ENCODE data around the gene SAPCD2.
A peak's percentile ranks its signal among the peaks of the same experiment; 100 is the strongest.

SAPCD2 gene

DNA sequence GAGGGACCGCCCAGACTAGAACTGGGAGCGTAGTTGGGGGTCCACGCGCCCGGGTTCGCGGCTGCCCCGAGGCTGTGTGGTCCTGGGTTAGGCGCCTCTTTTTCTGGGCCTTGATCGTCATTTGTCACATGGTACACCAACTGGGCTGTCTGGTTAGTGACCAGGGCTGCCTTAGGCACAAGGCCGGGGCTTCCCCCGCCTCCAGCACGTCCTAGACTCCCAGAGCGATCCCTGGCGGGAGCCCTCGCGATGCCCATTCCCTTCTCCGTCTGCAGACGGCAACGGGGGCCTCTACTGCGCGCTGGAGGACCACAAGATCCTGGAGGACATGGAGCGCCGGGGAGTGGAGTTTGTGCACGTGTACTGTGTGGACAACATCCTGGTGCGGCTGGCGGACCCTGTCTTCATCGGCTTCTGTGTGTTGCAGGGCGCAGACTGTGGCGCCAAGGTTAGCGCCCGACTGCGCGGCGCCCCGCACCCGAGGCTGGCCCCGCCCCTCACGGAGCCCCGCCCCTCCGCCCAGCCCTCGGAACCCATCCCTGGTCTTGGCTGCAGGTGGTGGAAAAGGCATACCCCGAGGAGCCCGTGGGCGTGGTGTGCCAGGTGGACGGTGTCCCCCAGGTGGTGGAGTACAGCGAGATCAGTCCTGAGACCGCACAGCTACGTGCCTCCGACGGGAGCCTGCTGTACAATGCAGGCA lies 8.5 kb upstream of the SAPCD2 start:
- Histone ChIP-seq H3K4me1 (ENCODE audit: control insufficient read depth, insufficient read depth, low read length, unreplicated experiment) (peaks cover 21% of the 10 kb centered on the region), H3K79me2 (ENCODE audit: control insufficient read depth, insufficient read depth, low read length, unreplicated experiment) (peaks cover 18% of the 10 kb centered on the region), H3K4me3 (ENCODE audit: low read depth, low read length) (peak overlapping the region; percentile 93), H2AFZ (ENCODE audit: low read length, unreplicated experiment) (no peak overlapping the region), H3K36me3 (ENCODE audit: insufficient read depth, low read length) (peaks cover 10% of the 10 kb centered on the region; the same call in 1 of the 2 replicates), H3K27ac (ENCODE audit: low read depth, low read length) (no peak overlapping the region), H3K27me3 (ENCODE audit: insufficient read depth, low read length) (no peaks in the 10 kb centered on the region)

DNA sequence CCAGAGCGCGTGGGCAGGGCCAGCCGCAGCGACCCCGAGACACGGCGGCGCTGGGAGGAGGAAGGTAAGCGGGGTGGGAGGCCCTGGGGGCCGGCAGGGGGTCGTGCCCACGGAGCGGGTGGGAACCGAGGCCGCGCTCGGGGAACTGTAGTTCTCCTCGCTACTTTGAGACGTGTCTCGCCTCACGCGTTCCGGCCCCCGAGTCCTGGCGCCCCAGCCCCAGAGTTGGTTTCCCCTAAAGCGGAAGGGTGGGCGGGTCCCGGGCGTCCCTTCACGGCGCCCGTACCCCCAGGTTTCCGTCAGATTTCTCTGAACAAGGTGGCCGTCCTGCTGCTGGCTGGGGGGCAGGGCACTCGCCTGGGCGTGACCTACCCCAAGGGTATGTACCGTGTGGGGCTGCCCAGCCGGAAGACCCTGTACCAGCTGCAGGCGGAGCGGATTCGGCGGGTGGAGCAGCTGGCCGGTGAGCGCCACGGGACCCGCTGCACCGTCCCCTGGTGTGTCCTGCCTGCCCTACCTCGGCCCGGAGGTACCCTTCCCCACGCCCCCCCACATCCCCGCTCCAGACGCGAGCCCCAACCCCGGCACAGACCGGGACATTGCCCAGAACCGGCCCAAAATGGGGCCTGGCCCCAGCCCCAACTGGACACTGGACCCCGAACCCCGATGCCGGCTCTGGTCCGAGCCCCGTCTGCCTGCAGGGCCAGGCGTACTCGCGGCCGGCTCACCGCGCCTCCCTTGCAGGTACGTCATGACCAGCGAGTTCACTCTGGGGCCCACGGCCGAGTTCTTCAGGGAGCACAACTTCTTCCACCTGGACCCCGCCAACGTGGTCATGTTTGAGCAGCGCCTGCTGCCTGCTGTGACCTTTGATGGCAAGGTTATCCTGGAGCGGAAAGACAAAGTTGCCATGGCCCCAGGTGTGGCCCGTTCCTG lies 7.7 kb upstream of the SAPCD2 start:
- Histone ChIP-seq H3K36me3 (ENCODE audit: insufficient read depth, low read length) (peaks cover 10% of the 10 kb centered on the region; the same call in 1 of the 2 replicates), H3K79me2 (ENCODE audit: control insufficient read depth, insufficient read depth, low read length, unreplicated experiment) (peaks cover 18% of the 10 kb centered on the region), H3K27me3 (ENCODE audit: insufficient read depth, low read length) (no peaks in the 10 kb centered on the region), H3K4me1 (ENCODE audit: control insufficient read depth, insufficient read depth, low read length, unreplicated experiment) (peaks cover 14% of the 10 kb centered on the region), H3K27ac (ENCODE audit: low read depth, low read length) (no peak overlapping the region), H3K4me3 (ENCODE audit: low read depth, low read length) (peak overlapping the region; percentile 93), H2AFZ (ENCODE audit: low read length, unreplicated experiment) (peak overlapping the region; percentile 85)

DNA sequence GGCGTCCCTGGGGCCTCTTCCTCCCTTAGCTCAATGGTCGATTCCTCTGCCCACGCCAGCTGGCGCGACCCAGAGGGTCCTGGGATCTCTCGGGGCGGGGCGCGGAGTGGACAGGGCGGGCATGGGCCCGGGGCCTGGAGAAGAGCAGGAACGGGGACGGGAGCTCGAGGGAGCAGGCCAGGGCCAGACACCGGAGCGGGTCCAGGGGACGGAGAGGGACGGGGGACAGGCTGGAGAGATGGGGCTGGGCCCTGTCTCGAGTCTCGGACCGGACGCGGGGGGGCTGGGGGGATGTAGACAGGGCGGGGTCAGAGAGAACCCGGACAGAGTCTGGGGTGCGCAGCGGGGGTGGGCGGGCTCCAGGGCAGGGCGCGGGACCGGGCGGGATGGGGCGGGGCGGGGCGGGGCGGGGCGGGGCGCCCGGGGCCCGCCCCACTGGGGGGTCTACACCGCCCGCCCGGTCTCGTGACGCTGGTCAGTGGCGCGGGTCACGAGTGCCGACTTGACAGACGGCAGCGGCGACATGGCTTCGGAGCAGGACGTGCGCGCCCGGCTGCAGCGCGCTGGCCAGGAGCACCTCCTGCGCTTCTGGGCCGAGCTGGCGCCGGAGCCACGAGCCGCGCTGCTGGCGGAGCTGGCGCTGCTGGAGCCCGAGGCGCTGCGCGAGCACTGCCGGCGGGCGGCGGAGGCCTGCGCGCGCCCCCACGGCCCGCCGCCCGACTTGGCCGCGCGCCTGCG lies 6.8 kb upstream of the SAPCD2 start, which contains the start of gene UAP1L1:
UAP1L1 (plus strand) TSS at position 508 of the 738 bp plus-strand sequence; CDS start at position 524, 16 bp downstream.
- Histone ChIP-seq H3K36me3 (ENCODE audit: insufficient read depth, low read length) (peaks cover 10% of the 10 kb centered on the region; the same call in 1 of the 2 replicates), H3K79me2 (ENCODE audit: control insufficient read depth, insufficient read depth, low read length, unreplicated experiment) (peaks cover 18% of the 10 kb centered on the region), H3K4me3 (ENCODE audit: low read depth, low read length) (peak within 1 kb of the TSS; percentile 93), H3K27ac (ENCODE audit: low read depth, low read length) (no peak within 1 kb of the TSS), H3K27me3 (ENCODE audit: insufficient read depth, low read length) (no peaks in the 10 kb centered on the region), H3K4me1 (ENCODE audit: control insufficient read depth, insufficient read depth, low read length, unreplicated experiment) (peaks cover 5% of the 10 kb centered on the region), H2AFZ (ENCODE audit: low read length, unreplicated experiment) (peak within 1 kb of the TSS; percentile 85)

DNA sequence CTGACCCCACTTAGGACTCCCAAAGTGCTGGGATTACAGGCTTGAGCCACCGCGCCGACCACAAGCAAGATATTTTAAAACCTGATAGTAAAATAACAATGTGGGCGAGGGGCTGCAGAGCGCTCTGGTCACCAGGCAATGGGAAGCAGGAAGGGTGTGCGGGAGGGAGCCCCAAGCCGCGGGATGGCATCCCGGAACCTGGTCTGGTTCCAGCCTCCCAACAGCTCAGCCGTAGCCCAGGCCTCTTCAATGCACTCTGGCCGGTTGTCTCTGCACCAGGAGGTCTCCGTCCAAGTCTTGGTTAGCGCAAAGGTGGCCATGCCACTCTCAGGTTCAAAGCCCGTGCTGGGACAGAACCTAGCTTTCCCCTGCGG lies 6.3 kb upstream of the SAPCD2 start:
- Histone ChIP-seq H3K27me3 (ENCODE audit: insufficient read depth, low read length) (no peaks in the 10 kb centered on the region), H3K79me2 (ENCODE audit: control insufficient read depth, insufficient read depth, low read length, unreplicated experiment) (peaks cover 18% of the 10 kb centered on the region), H3K27ac (ENCODE audit: low read depth, low read length) (no peak overlapping the region), H2AFZ (ENCODE audit: low read length, unreplicated experiment) (peak overlapping the region; percentile 85), H3K4me1 (ENCODE audit: control insufficient read depth, insufficient read depth, low read length, unreplicated experiment) (peaks cover 4% of the 10 kb centered on the region), H3K36me3 (ENCODE audit: insufficient read depth, low read length) (peaks cover 6% of the 10 kb centered on the region; the same call in 1 of the 2 replicates), H3K4me3 (ENCODE audit: low read depth, low read length) (peak overlapping the region; percentile 70)

DNA sequence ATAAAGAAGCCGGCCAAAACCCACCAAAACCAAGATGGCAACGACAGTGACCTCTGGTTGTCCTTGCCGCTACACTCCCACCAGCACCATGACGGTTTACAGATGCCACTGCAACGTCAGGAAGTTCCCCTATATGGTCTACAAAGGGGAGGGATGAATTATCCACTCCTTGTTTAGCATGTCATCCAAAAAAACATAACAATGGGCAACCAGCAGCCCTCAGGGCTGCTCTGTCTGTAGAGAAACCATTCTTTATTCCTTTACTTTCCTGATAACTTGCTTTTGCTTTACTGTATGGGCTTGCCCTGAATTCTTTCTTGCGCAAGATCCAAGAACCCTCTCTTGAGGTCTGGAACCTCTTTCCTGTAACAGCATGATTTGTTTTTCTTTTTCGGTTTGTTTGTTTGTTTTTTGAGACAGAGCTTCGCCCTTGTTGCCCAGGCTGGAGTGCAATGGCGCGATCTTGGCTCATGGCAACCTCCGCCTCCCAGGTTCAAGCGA lies 5.0 kb upstream of the SAPCD2 start:
- H3K36me3 ChIP-seq (ENCODE audit: insufficient read depth, low read length), result peaks cover 5% of the 10 kb centered on the region; the same call in 1 of the 2 replicates
- H3K27ac ChIP-seq (ENCODE audit: low read depth, low read length), result no peak overlapping the region
- no peak overlapping the region for H2AFZ ChIP-seq (ENCODE audit: low read length, unreplicated experiment)
- no peaks in the 10 kb centered on the region for H3K27me3 ChIP-seq (ENCODE audit: insufficient read depth, low read length)
- peaks cover 18% of the 10 kb centered on the region for H3K79me2 ChIP-seq (ENCODE audit: control insufficient read depth, insufficient read depth, low read length, unreplicated experiment)
- peaks cover 4% of the 10 kb centered on the region for H3K4me1 ChIP-seq (ENCODE audit: control insufficient read depth, insufficient read depth, low read length, unreplicated experiment)
- H3K4me3 ChIP-seq (ENCODE audit: low read depth, low read length), result no peak overlapping the region

DNA sequence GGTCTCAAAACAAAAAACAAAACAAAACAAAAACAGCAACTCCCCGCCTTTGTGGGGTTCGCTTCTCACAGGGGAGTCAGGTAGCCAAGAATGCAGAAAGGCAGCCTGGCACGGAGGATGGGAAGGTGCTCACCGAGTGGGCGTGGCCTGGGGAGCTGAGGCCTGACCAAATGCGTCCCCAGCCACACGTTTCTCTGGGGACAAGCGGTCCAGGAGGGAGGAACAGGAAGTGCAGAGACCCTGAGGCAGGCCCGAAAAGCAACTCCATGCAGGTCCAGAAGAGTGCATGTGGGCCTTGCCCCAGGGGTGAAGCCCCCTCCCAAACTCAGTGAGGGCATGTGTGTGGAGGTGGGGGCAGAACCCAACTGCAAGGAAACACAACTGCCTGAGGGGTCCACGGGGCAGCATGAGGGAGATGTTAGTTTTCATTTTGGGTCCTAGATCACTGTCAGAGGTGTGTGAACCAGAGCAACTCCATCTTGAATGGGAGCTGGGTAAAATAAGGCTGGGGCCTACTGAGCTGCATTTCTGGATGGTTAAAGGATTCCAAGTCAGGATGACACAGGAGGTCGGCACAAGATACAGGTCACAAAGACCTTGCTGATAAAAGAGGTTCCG lies 4.4 kb upstream of the SAPCD2 start:
- Histone ChIP-seq H2AFZ (ENCODE audit: low read length, unreplicated experiment) (no peak overlapping the region), H3K4me1 (ENCODE audit: control insufficient read depth, insufficient read depth, low read length, unreplicated experiment) (peaks cover 4% of the 10 kb centered on the region), H3K4me3 (ENCODE audit: low read depth, low read length) (no peak overlapping the region), H3K27ac (ENCODE audit: low read depth, low read length) (no peak overlapping the region), H3K79me2 (ENCODE audit: control insufficient read depth, insufficient read depth, low read length, unreplicated experiment) (peaks cover 18% of the 10 kb centered on the region), H3K27me3 (ENCODE audit: insufficient read depth, low read length) (no peaks in the 10 kb centered on the region), H3K36me3 (ENCODE audit: insufficient read depth, low read length) (peaks cover 5% of the 10 kb centered on the region; the same call in 1 of the 2 replicates)

DNA sequence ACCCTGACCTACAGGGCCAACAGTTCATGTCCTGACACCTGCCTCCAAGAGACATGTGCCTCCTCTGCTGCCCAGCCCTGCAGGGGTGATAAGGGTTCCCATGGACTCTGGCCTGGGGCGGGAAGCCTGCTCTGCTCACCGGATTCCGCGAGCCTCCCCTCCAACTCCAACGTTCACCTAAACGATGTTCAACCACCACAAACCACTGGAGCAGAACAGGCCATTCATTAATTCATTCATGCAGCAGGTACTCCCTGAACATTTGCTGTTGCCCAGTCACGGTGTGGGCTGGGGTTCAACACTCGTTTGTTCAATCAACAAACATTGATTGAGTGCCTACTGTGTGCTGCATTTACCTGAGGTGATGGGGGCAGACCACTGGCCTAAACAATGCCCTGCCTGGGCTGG lies 3.6 kb upstream of the SAPCD2 start:
- Histone ChIP-seq H3K4me1 (ENCODE audit: control insufficient read depth, insufficient read depth, low read length, unreplicated experiment) (peaks cover 4% of the 10 kb centered on the region), H3K27me3 (ENCODE audit: insufficient read depth, low read length) (no peaks in the 10 kb centered on the region), H3K4me3 (ENCODE audit: low read depth, low read length) (no peak overlapping the region), H3K36me3 (ENCODE audit: insufficient read depth, low read length) (peaks cover 2% of the 10 kb centered on the region; the same call in 1 of the 2 replicates), H3K27ac (ENCODE audit: low read depth, low read length) (no peak overlapping the region), H3K79me2 (ENCODE audit: control insufficient read depth, insufficient read depth, low read length, unreplicated experiment) (peaks cover 10% of the 10 kb centered on the region), H2AFZ (ENCODE audit: low read length, unreplicated experiment) (no peak overlapping the region)

DNA sequence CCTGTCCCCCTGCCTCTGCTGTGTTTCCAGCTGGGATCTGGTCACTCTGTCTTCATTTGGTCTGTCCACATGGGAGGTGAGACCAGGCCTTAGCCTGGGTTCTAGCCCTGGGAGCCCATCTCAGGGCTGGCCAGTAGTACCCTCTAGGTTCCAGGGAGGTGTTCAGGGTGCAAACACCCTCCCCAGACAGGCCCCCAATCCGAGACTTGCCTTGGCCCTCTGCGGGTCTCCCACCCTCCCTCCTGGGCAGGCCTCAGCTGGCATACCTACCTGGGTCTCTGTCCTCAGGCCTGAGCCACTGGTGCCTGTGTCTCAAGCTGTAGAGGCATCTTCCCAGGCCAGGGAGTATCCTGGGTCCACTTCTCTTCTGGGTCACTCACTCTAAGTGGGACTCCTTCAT lies 925 bp upstream of the SAPCD2 start:
- no peaks in the 10 kb centered on the region for H3K27me3 ChIP-seq (ENCODE audit: insufficient read depth, low read length)
- no peak overlapping the region for H2AFZ ChIP-seq (ENCODE audit: low read length, unreplicated experiment)
- no peaks in the 10 kb centered on the region for H3K36me3 ChIP-seq (ENCODE audit: insufficient read depth, low read length)
- peak overlapping the region; percentile 79 for H3K4me3 ChIP-seq (ENCODE audit: low read depth, low read length)
- no peak overlapping the region for H3K27ac ChIP-seq (ENCODE audit: low read depth, low read length)
- H3K4me1 ChIP-seq (ENCODE audit: control insufficient read depth, insufficient read depth, low read length, unreplicated experiment), result no peaks in the 10 kb centered on the region
- no peaks in the 10 kb centered on the region for H3K79me2 ChIP-seq (ENCODE audit: control insufficient read depth, insufficient read depth, low read length, unreplicated experiment)

DNA sequence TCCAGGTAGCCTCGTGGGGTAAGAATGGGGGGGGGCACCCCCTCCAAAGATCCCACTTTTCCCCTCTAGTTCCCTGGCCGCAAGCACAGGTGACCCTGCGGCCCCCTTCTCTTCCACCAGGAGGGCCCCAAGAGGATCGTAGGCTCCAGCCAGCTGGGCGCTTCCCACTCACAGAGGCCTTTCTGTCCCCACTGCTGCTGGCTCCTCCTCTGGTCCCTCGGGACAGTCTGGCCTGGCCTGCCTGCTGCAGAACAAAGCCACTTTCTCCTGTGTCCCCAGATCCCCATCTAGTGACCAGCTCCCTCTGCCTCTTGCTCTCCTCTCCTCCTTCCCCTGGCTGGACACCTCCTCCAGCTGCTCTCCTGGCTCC lies 534 bp upstream of the SAPCD2 start:
- Histone ChIP-seq H3K79me2 (ENCODE audit: control insufficient read depth, insufficient read depth, low read length, unreplicated experiment) (no peaks in the 10 kb centered on the region), H3K4me3 (ENCODE audit: low read depth, low read length) (peak overlapping the region; percentile 79), H3K27me3 (ENCODE audit: insufficient read depth, low read length) (no peaks in the 10 kb centered on the region), H3K36me3 (ENCODE audit: insufficient read depth, low read length) (no peaks in the 10 kb centered on the region), H3K4me1 (ENCODE audit: control insufficient read depth, insufficient read depth, low read length, unreplicated experiment) (no peaks in the 10 kb centered on the region), H2AFZ (ENCODE audit: low read length, unreplicated experiment) (peak overlapping the region; percentile 67), H3K27ac (ENCODE audit: low read depth, low read length) (no peak overlapping the region)
